HL-60/S4 (cell line): ENCODE data around the gene TPST2.
"Not testable (repeated sequence)": the region's sequence is repeated elsewhere in the genome, so short reads cannot be mapped to it uniquely, and the experiment has no call there.

Source experiments
- in situ Hi-C: fragments of 300-500 bp; cut with MboI; formaldehyde crosslinking; loops from 2 replicates; pipeline ENCODE4 v1.14.3; 2022; ENCODE audit warnings: low sequenced_read_pairs

Gene TPST2

DNA sequence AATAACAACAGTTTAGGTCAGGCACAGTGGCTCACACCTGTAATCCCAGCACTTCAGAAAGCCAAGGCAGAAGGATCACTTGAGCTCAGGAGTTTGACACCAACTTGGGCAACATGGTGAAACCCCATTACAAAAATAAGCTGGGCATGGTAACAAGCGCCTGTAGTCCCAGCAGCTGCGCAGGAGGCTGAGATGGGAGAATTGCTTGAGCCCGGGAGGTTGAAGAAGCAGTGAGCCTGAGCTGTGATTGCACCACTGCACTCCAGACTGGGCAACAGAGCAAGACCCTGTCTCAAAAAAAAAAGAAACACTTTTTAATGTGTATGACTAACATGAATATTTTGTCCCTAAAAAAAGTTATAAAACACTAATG is 53.2 kb downstream of the TPST2 start:
- in situ Hi-C loops: no loop called here

DNA sequence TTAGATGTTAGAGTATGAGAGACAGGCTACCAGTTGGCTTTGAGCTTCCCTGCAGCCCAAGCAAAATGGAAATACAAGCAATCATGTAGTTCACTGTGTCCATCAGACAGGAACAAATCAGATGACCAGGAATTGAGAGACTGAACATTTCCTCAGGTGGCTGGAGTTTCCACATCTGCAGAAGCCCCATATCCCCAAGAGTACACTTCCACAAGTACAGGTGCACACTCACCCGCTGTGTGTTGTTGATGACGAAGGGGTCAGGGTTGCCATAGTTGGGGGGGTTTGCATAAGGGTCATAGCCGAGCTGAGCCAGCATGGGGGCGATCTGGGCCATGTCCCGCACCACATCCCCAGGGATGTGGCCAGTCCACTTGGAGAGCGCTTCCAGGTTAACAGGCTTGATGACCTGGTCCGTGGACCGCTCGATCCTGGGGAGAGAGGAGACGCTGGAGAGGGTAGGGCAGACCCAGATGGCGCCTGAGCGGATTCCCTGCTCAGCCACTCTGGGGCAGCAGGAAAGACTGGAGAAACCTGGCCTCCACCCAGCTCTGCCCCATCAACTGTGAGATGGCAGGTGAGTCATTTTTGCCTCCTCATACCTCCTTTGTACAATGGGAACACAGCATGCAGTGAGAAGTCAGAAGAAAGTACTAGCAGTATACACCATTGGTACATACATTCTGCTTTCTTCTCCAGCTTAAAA is 53.7 kb downstream of the TPST2 start:
- in situ Hi-C loops: no loop called here

DNA sequence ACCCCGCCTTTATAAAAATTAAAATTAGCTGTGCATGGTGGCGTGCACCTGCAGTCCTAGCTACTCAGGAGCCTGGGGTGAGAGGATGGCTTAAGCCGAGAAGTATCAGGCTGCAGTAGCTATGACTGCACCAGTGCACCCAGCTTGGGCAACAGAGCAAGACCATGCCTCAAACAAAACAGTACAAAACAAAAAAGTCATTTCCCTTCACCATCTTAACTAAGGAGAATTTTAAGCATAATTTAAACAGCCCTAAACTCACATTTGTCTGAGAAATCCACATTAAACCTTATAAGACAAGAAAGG is 54.4 kb downstream of the TPST2 start:
- in situ Hi-C loops: no loop called here

DNA sequence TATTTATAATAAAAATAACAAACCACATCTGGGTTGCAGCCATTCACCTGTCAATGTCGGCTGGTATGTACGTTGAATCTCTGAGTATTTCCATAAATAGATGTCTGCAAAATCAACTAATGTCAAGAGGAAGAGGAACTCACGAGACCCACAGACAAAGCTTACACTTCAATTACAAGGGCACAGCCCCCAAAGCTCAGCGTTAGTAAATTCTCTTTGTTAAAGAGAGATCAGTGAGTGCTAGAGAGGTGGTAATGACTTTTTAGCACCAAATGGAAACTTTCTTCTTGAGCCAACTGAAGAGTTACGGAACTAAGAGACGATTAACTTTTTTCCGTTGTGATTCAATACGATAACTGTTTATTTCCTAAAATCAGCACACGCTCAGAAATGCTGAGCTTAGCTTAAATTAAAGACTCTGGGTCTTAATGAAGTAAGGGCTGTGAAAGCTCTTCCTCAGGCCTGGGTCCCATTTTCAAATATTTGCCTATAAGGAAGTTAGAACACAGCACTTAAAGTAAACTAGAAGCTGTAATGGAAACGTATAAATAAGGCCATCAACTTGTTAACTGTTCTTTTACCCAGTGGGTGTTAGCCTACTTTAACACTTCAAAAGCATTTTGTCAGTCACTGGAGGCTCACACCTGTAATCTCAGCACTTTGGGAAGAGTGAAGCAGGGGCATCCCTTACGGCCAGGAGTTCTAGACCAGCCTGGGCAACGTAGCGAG is 54.9 kb downstream of the TPST2 start:
- in situ Hi-C loops: no loop called here

DNA sequence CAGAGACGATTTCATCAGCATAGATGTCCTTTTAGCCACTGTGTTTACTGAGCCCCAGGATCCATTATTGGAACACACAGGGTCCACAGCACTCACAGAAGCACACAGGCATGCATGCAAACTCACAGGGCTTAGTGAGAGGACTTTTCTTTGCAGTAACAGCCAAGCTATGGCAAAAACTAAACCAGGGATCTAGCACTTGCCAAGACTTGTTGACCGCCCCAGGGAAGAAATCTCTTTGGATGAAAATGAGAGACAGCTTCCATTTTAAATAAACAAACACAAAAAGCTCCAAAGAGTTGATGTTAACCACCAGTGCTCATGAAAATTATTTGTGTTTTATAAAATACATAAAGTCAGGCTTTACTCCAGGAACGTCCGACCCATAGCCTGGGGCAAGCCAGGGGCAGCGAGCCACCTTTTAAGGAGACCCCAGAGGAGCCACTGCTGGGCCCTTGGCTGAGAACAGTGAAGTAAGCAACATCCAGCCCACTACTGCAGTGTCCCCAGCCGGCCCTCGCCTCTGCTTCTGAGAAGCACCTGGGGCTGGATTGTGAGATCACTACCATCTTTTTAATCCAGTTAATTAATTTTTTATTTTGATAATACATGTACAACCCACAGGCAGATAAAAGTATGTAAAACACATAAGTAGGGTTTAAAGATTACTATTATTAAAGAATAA is 55.6 kb downstream of the TPST2 start:
- in situ Hi-C loops: no loop called here

DNA sequence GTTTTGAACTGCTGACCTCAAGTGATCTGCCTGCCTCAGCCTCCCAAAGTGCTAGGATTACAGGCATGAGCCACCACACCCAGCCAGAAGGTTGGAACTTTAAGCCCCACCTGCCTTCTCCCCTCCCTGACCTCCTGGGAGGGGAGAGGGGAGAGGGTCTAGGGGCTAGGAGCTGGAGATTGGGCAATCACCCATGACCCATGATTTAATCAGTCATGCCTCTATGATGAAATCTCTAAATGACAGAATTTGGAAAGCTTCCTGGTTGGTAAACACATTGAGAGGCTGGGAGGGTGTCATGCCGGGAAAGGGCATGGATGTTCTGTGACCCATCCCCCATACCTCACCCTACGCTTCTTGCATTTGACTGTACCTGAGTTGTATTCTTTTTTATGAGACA is 60.6 kb downstream of the TPST2 start:
- in situ Hi-C loops: no loop called here

DNA sequence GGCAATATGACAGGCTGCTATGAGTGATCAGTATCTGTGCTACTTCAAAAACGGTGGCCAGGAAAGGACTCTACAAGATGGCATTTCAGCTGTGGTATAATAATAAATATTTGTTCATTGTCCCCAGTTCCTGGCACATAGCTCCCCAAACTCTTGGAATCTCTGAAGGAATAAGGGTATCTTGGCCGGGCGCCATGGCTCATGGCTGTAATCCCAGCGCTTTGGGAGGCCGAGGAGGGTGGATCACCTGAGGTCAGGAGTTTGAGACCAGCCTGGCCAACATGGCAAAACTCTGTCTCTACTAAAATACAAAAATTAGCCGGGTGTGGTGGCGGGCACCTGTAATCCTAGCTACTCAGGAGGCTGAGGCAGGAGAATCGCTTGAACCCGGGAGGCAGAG is 61.4 kb downstream of the TPST2 start:
- in situ Hi-C loops: not testable (repeated sequence)

DNA sequence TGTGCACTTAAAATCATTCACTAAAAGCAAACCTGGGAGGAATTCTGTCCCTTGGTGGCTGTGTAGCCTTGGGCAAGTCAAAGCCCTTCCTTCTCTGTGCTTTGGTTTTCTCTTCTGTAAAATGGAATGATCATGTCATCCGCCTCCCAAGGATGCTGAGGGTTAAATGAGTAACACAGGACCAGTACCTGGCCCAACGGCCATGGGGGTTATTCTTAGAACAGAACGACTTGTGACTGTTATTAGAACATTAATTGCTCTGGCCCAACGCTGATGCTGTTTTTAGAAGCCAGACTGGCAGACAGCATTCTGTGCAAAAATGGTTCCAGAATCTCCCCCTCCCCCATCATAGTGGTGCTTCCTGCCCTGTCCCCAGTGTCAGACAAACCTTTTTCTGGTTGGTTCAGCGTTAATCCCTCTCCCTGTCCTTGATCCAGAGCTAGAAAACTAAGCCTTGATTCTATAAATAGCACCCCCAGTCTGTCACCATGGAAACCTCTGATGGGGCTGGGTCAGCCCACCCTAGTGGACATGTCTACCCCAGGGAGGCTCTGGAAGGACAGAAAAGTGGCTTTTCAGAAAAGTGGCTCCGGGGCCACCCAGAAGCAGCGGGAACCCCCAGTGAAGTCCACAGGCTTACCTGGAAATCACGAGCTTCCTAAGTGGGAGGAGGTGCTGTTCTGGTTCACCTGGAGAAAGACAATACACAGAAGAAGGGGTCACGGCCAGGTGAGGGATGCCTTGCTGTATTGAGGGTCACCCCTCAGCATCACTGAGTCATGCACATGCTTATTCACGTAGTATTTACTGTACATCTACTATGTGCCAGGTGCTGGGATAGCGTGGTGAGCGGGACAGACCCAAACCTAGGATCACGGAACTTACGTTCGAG is 62.1 kb downstream of the TPST2 start:
- in situ Hi-C loops: no loop called here

DNA sequence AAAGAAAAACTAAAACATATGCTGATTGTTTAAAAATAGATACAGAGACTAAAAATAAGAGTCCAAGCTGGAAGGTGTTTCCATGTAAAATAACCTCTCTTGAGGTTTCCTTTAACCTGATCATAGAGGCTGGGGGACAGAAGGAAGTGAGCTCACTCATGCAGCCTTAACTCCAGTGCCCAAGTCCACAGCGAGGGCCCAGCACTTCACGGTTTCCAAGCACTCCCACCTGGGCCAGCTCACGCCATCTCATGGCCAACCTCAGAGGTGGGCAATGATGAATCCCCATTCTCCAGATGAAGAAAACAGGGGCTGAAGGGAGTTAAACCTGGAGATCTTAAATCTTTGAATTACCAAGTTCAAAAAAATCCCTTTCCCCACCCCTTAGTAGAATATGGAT is 62.8 kb downstream of the TPST2 start:
- in situ Hi-C loops: no loop called here

DNA sequence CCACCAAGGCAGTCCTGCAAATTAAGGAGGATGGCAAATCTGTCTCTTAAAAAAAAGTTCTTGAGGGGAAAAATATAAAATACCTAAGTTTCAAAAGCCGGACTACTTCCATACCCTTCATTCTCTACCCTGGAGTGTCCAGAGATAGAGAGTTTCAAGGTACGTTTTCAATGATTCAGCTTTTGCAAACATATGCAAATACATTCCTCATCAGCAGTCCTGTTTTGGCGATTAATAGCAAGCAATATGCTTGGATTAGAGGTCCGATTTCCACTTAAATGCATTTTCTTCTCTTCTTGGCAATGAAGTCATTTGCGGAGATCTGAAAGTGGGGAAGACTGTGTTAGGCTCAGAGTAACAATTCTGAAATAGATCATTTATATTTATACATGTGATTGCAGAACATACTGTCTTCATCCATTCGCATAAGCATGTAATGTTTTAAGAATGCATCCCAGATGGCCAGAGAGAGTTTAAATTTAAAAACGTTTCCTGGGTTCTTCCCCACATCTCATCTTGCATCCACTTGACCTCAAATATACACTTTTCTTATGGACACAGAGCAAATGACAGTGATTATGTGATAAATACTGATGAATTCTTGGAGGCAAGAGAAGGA is 63.9 kb downstream of the TPST2 start:
- in situ Hi-C loops: no loop called here

DNA sequence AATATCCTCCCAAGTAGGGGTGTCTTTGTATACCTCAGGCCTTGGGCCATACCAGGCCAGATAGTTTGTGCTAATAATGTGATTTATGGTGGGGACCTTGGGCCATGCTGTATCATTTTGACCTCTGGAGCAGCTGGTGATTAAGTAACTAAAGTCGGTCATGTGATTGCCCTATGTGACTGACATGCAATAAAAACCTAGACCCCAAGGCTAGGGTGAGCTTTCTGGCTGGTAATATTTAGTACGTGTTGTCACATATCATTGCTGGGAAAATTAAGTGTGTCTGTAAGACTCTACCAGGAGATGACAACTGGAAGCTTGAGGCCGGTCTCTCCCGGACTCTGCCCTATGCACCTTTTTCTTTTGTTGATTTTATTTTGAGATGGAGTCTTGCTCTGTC is 65.1 kb downstream of the TPST2 start:
- in situ Hi-C loops: no loop called here

DNA sequence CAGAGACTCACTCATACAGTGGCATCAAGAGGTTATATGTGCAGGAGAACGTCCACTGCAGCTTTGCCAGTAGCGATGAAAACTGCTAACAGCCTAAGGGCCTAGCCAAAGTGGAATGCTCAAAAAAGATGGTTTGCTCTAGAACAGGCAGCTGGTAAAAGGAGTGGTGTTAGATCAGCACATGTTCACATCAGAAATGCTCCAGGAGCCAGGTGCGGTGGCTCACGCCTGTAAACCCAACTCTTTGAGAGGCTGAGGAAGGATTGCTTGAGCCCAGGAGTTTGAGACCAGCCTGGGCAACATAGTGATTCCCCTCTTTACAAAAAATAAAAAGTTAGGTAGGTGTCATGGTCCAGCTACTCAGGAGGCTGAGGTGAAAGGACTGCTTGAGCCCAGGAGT is 67.3 kb downstream of the TPST2 start:
- in situ Hi-C loops: no loop called here

DNA sequence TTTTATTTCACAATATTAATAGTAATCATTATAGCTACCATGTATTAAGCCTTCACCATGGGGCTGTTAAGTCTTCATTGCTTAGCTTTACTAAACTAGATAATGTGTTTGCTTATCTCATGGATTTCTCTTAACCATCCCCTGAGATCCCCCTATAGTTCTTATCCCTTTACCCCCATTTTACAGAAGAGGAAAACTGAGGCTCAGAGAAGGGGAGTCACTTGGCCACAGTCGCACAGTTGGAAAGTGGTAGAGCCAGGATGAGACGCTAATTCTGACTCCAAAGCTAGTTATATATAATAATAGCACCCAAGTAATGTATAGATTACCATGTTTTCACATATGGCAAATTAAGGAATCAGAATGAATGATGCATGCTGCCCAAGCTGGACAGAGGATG is 67.9 kb downstream of the TPST2 start:
- in situ Hi-C loops: no loop called here

DNA sequence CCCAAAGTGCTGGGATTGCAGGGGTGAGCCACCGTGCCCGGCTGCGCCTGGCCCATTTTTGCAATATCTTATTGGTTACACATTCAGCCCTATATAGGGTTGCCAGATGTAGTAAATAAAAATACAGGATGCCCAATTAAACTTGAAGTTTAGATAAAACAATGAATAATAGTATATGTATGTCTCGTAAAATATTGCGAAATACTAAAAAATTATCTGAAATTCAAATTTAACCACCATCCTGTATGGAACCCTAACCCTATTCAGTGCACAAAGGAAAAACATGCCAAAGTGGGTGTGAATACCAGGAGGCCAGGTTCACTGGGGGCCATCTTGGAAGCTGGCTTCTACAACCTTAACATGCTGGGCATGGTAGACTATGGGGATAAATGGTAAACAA is 72.5 kb downstream of the TPST2 start:
- in situ Hi-C loops: no loop called here

DNA sequence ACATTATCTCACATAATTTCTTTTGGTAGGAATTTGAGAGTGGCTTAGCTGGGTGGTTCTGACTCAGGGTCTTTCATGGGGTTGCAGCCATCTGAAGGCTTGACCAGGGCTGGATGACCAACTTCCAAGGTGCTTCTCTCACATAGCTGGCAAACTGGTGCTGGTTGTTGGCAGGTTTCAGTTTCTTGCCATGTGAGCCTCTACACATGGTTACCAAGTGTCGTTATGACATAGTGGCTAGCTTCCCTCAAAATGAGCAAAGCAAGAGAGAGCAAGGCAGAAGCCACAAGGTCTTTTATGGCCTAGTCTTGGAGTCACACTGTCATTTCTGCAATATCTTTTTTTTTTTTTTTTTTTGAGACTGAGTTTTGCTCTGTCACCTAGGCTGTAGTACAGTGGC is 73.4 kb downstream of the TPST2 start:
- in situ Hi-C loops: no loop called here

DNA sequence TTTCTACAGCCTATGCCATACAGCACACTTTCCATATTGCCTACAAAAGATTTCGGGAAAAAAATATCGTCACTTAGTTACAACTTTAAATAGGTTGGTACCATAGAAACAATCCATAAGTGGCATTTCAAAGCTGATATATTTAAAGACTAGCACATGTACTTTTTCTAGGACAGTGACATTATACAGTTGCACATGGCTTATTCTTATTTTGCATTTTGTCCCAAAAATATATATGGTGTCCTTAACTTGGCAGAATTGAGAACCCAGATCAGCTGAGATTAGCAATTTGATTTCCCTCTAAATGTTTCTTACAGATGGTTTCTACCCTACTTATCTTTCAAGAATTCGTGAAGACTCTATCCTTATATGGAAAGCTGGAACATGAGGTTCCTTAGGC is 74.0 kb downstream of the TPST2 start:
- in situ Hi-C loops: no loop called here

DNA sequence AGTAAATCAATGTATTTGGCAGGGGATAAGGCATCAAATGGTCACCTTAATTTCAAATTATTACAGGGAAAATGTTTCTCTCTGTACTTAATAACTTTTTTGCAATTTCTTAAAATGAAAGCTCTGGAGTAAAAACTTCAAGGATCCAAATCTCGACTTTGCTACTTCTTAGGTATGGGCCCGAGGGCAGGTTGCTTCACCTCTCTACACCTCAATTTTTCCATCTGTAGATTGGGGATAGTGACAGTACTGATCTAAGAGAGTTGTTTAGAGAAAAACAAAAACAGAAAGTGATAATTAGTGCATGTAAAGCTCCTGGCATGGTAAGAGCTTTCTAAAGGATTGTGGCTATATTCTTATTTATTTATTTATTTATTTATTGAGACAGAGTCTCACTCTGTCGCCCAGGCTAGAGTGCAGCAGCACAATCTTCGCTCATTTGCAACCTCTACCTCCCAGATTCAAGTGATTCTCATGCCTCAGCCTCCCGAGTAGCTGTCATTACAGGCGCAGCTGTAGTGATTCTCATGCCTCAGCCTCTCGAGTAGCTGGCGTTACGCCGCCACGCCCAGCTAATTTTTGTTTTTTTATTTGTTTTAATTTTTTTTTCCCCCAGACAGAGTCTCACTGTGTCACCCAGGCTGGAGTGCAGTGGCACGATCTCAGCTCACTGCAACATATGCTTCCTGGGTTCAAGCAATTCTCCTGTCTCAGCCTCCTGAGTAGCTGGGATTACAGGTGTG is 75.3 kb downstream of the TPST2 start:
- in situ Hi-C loops: no loop called here

DNA sequence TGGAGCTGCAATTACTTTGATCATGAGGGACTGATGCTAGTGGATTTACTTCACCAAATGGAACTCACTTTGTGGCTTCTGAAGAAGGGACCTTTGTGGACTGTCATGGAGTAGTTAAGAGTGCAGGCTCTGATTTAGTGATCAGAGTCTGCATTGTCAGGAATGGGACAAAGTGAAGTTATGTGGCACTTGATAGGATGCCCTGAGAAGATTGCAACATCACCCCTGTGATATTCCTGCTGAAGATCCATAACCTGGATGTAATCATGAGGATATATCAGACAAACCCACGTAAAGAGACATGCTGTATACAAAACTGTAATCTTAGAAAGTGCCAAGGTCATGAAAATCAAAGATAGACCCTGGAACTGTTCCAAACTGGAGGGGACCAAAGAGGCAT is 76.1 kb downstream of the TPST2 start:
- in situ Hi-C loops: no loop called here

DNA sequence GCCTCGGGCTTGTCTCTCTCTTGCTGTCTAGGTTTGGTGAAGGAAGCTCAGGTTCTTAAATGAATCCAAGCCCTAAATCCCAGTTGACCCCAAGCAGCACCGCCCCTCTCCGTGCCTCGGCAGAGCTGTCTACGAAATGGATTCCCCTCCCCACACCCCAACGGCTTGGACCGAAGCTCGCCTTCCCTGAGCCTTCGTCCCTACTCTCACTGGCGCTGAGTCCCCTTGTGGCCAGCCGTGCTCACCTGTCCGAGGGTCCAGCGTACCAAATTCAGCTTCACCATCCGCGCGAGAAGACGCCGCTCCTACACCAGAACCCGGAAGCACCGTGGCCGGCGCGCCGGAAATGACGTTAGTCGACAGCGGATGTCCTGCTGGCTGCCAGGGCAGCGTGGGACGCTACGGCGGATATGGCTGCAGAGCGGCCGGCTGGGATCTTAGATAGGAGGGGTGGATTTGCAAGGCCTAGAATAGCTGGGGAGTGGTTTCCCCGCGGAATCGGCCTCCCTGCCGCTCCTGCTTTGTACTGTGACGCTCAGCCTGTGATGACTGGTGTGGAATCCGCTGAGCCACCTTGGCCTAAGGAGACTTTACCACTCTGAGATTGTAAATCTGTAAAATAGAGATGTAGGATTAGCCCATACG is 77.7 kb downstream of the TPST2 start, which contains the start of gene TFIP11:
TFIP11 (minus strand) TSS at position 325 of the 645 bp plus-strand sequence. CDS start 2,201 bp downstream, outside the sequence.
- in situ Hi-C loops: no loop called here

DNA sequence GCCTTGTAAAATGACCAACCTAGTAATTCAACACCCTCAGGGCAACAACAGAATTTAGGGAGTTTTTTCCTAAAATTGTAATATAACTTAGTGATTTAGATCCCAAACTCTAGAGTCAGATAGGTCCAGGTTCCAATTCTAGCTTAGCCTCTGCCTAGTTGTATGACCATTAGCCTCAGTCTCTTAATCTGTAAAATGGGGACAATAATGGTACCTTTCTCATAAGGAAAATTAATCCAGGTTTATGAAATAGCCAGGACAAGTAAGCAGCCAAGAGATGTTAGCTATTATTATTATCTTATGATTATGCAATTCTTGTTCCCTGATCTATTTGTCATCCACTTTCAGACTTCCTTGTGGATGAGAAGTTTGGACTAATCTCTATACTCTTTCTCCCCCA is 81.8 kb downstream of the TPST2 start:
- in situ Hi-C loops: no loop called here
